B cell (primary cell): ENCODE data around the gene TPCN1. TPM values are rescaled to one million over a fixed set of nuclear protein-coding genes. Genes with fewer than 3 reads are reported as not detected.

Experiments used
- ATAC-seq: fragments of 200-7000 bp; cut with Tn5 transposase; one replicate; pipeline ENCODE4 v1.10.0; 2021; ENCODE audit warnings: low read depth, mild to moderate bottlenecking, moderate number of reproducible peaks, moderate library complexity
- CTCF ChIA-PET: fragments of 350-600 bp; sonication (Branson Sonifier 250); formaldehyde crosslinking; loops from one replicate; lab custom pipeline; 2021; ENCODE audit warnings: antibody characterized with exemption, inconsistent platforms; lab: Charles Lee
- POLR2A ChIA-PET: fragments of 350-600 bp; sonication (Branson Sonifier 250); formaldehyde crosslinking; loops from one replicate; lab custom pipeline; 2021; ENCODE audit warnings: antibody characterized with exemption; lab: Charles Lee
- DNase-seq: peaks from one replicate; pipeline ENCODE4 v3.0.0; 2013
- H2AFZ ChIP-seq: 2 replicates; pipeline ENCODE4 v1.6.1; 2012; ENCODE audit warnings: mild to moderate bottlenecking, low read depth, low read length; ENCODE audit not compliant: insufficient read depth, poor library complexity, severe bottlenecking
- H3K27ac ChIP-seq, 2 donors: 1 replicate in 1 of 2; 2 replicates in 1 of 2; pipeline ENCODE4 v1.5.1; 2012 to 2013; ENCODE audit warnings: low read length in 2 of 2, mild to moderate bottlenecking in 2 of 2, moderate library complexity in 1 of 2
- H3K27me3 ChIP-seq, 4 experiments: fragments of 200-600 bp in 1 of 4; sonication (generic) in 1 of 4; replicated peaks in 1 of 4; 1 replicate in 2 of 4; 2 replicates in 2 of 4; pipeline versions ENCODE4 v1.6.1 to v1.7.0; 2013 to 2016; ENCODE audit warnings: low read length in 3 of 4, mild to moderate bottlenecking in 2 of 4, mixed read lengths in 1 of 4, moderate library complexity in 1 of 4; ENCODE audit not compliant: insufficient read depth in 4 of 4, control insufficient read depth in 3 of 4; ENCODE audit errors: control extremely low read depth in 1 of 4
- H3K36me3 ChIP-seq, 2 experiments: replicated peaks in 1 of 2; 1 replicate in 1 of 2; 2 replicates in 1 of 2; pipeline versions ENCODE4 v1.6.1 to v1.7.1; 2013; ENCODE audit warnings: low read length in 1 of 2; ENCODE audit not compliant: insufficient read depth in 2 of 2, control insufficient read depth in 1 of 2; ENCODE audit errors: control extremely low read depth in 1 of 2, extremely low read depth in 1 of 2
- H3K4me1 ChIP-seq, 2 donors: fragments of 200-600 bp in 1 of 2; sonication (generic) in 1 of 2; 1 replicate in 1 of 2; 2 replicates in 1 of 2; pipeline versions ENCODE4 v1.5.1 to v1.6.1; 2013 to 2017; ENCODE audit warnings: low read length in 2 of 2; ENCODE audit not compliant: control insufficient read depth in 2 of 2, insufficient read depth in 2 of 2
- H3K4me2 ChIP-seq: replicated peaks from 2 replicates; pipeline ENCODE3; 2012; ENCODE audit warnings: mild to moderate bottlenecking, low read depth, low read length; ENCODE audit not compliant: poor library complexity, severe bottlenecking
- H3K4me3 ChIP-seq, 5 experiments: fragments of 200-600 bp in 1 of 5; sonication (generic) in 1 of 5; 1 replicate in 3 of 5; 2 replicates in 2 of 5; pipeline versions ENCODE4 v1.5.1 to v1.7.0; 2011 to 2016; ENCODE audit warnings: low read length in 4 of 5, mild to moderate bottlenecking in 4 of 5, low read depth in 2 of 5, control low read depth in 1 of 5, moderate library complexity in 1 of 5; ENCODE audit not compliant: insufficient read depth in 1 of 5; ENCODE audit errors: control extremely low read depth in 1 of 5, extremely low read depth in 1 of 5
- H3K79me2 ChIP-seq: fragments of 200-600 bp; sonication (generic); one replicate; pipeline ENCODE4 v1.6.0; 2016; ENCODE audit warnings: low read length; ENCODE audit not compliant: control insufficient read depth, insufficient read depth
- H3K9ac ChIP-seq: fragments of 200-600 bp; sonication (generic); 2 replicates; pipeline ENCODE4 v1.6.1; 2017; ENCODE audit warnings: mild to moderate bottlenecking, low read length, moderate library complexity
- H3K9me3 ChIP-seq, 3 donors: one replicate each; pipeline versions ENCODE4 v1.6.1 to v1.7.1; 2013; ENCODE audit warnings: low read length in 2 of 3; ENCODE audit not compliant: control insufficient read depth in 2 of 3, insufficient read depth in 1 of 3; ENCODE audit errors: control extremely low read depth in 1 of 3
- H4K20me1 ChIP-seq: 2 replicates; pipeline ENCODE4 v1.6.0; 2012; ENCODE audit warnings: mild to moderate bottlenecking, low read length; ENCODE audit not compliant: insufficient read depth, control insufficient read depth, poor library complexity, severe bottlenecking
- H3K27ac Mint-ChIP-seq: one replicate; pipeline ENCODE4 v1.8.0; 2021; ENCODE audit warnings: mixed read lengths
- H3K27me3 Mint-ChIP-seq: one replicate; pipeline ENCODE4 v1.8.0; 2021; ENCODE audit warnings: mixed read lengths
- H3K4me1 Mint-ChIP-seq: one replicate; pipeline ENCODE4 v1.8.0; 2021; ENCODE audit warnings: mixed read lengths
- H3K4me3 Mint-ChIP-seq: one replicate; pipeline ENCODE4 v1.8.0; 2021; ENCODE audit warnings: mixed read lengths
- H3K9me3 Mint-ChIP-seq: one replicate; pipeline ENCODE4 v1.8.0; 2022; ENCODE audit warnings: mixed read lengths; ENCODE audit not compliant: insufficient read depth
- CTCF ChIP-seq: fragments of 200-600 bp; IDR thresholded peaks from one replicate; pipeline ENCODE4 v1.8.0; 2022; ENCODE audit warnings: antibody characterized with exemption, mild to moderate bottlenecking
- EZH2 ChIP-seq: IDR thresholded peaks from 2 replicates; pipeline ENCODE4 v1.6.1; 2012; ENCODE audit warnings: borderline replicate concordance, low read depth, mild to moderate bottlenecking, moderate library complexity, low read length; ENCODE audit not compliant: insufficient read depth, poor library complexity, severe bottlenecking
- WGBS: methylation state at CpG from one replicate; pipeline ENCODE4 v1.1.5; 2013; ENCODE audit warnings: missing lambda C conversion rate; ENCODE audit not compliant: insufficient coverage; 5-methylcytosine and 5-hydroxymethylcytosine counted together
- intact Hi-C: fragments of 100-400 bp; cut with micrococcal nuclease; formaldehyde crosslinking; loops from one replicate; pipeline ENCODE4 v1.10.0; 2022
- polyA plus RNA-seq: library from polyadenylated mRNA; depleted of rRNA; stranded (reverse); fragments of >200 nt; gene quantifications from 2 replicates; pipeline ENCODE4 v1.2.3, GENCODE V29; 2012
- total RNA-seq, 2 donors: library from RNA; stranded (reverse); fragments of 120-200 nt in 1 of 2; gene quantifications; 1 replicate in 1 of 2; 2 replicates in 1 of 2; pipeline versions ENCODE4 v1.2.3 to v1.2.4, GENCODE V29; 2013 to 2022

The TPCN1 gene
- total and polyA plus RNA-seq, 2 donors (not counting 1 experiment from before 2014, with no cell fraction given): 80.8 to 258 TPM

- DNase-seq (no peak), ATAC-seq (no peak)
- CTCF ChIA-PET: no interaction called here
- peaks cover 20% of the 10 kb centered on the region for H3K79me2 ChIP-seq
- no peak overlapping the region for H3K27ac Mint-ChIP-seq
- no peaks in the 10 kb centered on the region for H3K27me3 ChIP-seq
- no peak overlapping the region for H3K9ac ChIP-seq
- H2AFZ ChIP-seq: no peak overlapping the region
- WGBS: 99% methylated on average over 14 of the region's 16 CpGs
- no peaks in the 10 kb centered on the region for H3K4me1 Mint-ChIP-seq
- peaks cover 44% of the 10 kb centered on the region for H4K20me1 ChIP-seq
- H3K9me3 Mint-ChIP-seq: peaks cover 8% of the 10 kb centered on the region
- intact Hi-C loops: no loop called here
- no peak for TF ChIP-seq EZH2
- TF ChIP-seq CTCF: no peak
- H3K9me3 ChIP-seq: peaks cover 0 to 20% (median 11%) of the 10 kb centered on the region in 3 donors
- H3K4me3 ChIP-seq: no peak overlapping the region
- no peaks in the 10 kb centered on the region for H3K27me3 Mint-ChIP-seq
- POLR2A ChIA-PET: no interaction called here
- peaks cover 0 to 50% of the 10 kb centered on the region in 2 experiments for H3K36me3 ChIP-seq
- H3K4me1 ChIP-seq: no peaks in the 10 kb centered on the region
- no peak overlapping the region for H3K4me2 ChIP-seq
- no peak overlapping the region for H3K4me3 Mint-ChIP-seq
- no peak overlapping the region for H3K27ac ChIP-seq
These were observed 30.3 kb downstream of the TPCN1 start for GRCh38 chr12:113251404-113252070.

- Mint-ChIP-seq H3K9me3 (peaks cover 8% of the 10 kb centered on the region), H3K4me1 (no peaks in the 10 kb centered on the region), H3K4me3 (no peak overlapping the region), H3K27me3 (no peaks in the 10 kb centered on the region), H3K27ac (no peak overlapping the region)
- POLR2A ChIA-PET: no interaction called here
- 94% methylated on average over 9 of the region's 10 CpGs for WGBS
- Histone ChIP-seq H3K27ac (no peak overlapping the region), H4K20me1 (peaks cover 34% of the 10 kb centered on the region), H3K9ac (no peak overlapping the region), H2AFZ (no peak overlapping the region), H3K79me2 (peaks cover 20% of the 10 kb centered on the region), H3K4me2 (no peak overlapping the region), H3K9me3 (peaks cover 0 to 24% (median 11%) of the 10 kb centered on the region in 3 donors), H3K4me3 (no peak overlapping the region), H3K36me3 (peaks cover 0 to 41% of the 10 kb centered on the region in 2 experiments), H3K4me1 (no peaks in the 10 kb centered on the region), H3K27me3 (no peaks in the 10 kb centered on the region)
- no peak for ATAC-seq
- no peak for DNase-seq
- intact Hi-C loops: no loop called here
- TF ChIP-seq EZH2: no peak
- TF ChIP-seq CTCF: no peak
- CTCF ChIA-PET: no interaction called here
These were observed 31.2 kb downstream of the TPCN1 start for GRCh38 chr12:113252494-113252893.
